Measurements from ENCODE around the gene POU3F3.

DNA sequence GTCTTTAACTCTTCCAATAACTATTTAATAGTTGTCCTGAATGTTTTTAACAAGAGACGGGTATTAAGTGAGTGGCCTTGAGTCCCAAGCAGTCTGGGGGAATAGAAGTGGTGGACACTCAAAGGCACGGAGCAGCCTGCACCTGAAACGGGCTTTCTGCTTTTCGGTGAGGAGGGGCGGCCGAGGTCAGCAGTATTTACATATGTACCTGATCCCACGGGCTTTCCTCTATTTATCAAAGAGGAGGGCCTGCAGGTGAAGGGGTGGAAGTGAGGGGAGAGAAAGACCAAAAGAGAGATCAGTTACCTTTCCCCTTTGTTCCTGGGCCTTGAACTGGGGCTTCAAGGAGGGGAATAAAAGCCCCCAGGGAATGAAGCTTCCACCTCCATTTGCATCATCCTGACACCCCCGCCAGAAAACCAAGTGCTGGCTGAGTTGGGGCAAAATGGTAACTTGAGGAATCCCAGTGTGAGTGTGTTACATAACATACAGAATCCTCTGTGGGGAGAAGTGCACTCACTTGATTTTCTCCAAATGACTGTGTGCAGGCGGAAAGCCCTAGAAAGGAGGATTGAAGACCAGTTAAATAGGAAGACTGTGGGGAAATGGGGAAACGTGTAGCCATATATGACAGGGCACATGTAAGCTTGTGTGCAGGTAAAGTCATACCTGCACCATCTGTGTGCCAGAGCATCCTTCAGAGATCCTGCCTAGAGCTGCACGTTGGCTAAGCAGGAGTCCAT is 12.4 kb downstream of the POU3F3 start:
- TF ChIP-seq, protein P1, sequence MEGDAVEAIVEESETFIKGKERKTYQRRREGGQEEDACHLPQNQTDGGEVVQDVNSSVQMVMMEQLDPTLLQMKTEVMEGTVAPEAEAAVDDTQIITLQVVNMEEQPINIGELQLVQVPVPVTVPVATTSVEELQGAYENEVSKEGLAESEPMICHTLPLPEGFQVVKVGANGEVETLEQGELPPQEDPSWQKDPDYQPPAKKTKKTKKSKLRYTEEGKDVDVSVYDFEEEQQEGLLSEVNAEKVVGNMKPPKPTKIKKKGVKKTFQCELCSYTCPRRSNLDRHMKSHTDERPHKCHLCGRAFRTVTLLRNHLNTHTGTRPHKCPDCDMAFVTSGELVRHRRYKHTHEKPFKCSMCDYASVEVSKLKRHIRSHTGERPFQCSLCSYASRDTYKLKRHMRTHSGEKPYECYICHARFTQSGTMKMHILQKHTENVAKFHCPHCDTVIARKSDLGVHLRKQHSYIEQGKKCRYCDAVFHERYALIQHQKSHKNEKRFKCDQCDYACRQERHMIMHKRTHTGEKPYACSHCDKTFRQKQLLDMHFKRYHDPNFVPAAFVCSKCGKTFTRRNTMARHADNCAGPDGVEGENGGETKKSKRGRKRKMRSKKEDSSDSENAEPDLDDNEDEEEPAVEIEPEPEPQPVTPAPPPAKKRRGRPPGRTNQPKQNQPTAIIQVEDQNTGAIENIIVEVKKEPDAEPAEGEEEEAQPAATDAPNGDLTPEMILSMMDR (conservative IDR thresholded peaks at IDR 0.05; ENCODE audit: low read length): no peak
- TF ChIP-seq EZH2phosphoT487 (IDR thresholded peaks at IDR 0.05; ENCODE audit: borderline replicate concordance, low read depth, low read length): no peak
